ENCODE data around the gene FRZB.
"Not testable (repeated sequence)": the region's sequence is repeated elsewhere in the genome, so short reads cannot be mapped to it uniquely, and the experiment has no call there.

Gene FRZB

DNA sequence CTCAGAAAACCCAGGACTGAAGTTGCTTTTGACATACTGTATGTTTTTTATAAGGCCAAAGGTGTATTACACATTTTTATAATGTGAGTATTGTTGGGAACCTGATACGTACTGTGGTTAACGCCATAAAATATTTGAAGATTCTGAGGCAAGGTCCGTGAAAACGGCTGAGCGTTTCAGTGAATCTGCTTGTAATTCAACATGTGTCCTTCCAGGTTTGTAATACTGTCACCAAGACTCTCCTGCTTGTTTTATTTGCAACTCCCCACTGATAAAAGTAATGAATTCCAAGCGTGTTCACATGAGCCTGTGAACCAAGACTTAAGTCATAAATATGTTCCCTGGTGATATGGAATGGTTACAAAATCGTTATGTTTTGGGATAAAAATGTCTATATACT lies 23.9 kb upstream of the FRZB start:
- TF ChIP-seq, protein P1, sequence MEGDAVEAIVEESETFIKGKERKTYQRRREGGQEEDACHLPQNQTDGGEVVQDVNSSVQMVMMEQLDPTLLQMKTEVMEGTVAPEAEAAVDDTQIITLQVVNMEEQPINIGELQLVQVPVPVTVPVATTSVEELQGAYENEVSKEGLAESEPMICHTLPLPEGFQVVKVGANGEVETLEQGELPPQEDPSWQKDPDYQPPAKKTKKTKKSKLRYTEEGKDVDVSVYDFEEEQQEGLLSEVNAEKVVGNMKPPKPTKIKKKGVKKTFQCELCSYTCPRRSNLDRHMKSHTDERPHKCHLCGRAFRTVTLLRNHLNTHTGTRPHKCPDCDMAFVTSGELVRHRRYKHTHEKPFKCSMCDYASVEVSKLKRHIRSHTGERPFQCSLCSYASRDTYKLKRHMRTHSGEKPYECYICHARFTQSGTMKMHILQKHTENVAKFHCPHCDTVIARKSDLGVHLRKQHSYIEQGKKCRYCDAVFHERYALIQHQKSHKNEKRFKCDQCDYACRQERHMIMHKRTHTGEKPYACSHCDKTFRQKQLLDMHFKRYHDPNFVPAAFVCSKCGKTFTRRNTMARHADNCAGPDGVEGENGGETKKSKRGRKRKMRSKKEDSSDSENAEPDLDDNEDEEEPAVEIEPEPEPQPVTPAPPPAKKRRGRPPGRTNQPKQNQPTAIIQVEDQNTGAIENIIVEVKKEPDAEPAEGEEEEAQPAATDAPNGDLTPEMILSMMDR (conservative IDR thresholded peaks at IDR 0.05): no peak
- no peak overlapping the region for H3K27ac ChIP-seq

DNA sequence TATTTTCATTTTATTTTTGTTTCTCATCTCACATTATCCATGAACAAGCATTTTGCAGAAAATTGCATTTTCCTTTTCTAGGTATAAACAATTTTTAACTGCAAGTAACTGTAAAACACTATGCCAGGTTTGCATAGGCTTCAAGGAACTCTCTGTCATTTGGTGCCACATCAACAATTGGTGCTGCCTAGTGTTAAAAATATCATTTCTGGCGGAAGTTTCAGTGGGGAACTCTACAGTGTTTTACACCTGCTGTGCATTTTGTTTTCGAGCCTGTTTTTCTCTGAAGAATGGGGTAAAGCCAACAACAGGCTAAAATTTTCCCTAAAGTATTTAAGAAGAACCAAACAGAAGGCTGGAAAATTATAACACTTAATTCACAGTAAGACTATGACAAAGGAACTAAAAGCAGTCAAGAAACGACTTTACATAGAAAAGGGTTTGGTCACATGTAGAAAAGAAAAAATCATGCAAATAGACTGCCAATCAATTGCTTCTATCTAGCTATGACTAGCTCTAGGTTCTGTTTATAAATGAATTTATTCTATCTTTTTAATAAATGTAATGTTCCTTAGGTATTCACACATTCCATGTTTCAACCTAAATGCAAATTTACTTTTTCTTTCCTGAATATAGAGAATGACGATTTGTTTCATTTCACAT lies 21.4 kb upstream of the FRZB start:
- TF ChIP-seq, protein P1 (conservative IDR thresholded peaks at IDR 0.05): no peak
- no peak overlapping the region for H3K27ac ChIP-seq

DNA sequence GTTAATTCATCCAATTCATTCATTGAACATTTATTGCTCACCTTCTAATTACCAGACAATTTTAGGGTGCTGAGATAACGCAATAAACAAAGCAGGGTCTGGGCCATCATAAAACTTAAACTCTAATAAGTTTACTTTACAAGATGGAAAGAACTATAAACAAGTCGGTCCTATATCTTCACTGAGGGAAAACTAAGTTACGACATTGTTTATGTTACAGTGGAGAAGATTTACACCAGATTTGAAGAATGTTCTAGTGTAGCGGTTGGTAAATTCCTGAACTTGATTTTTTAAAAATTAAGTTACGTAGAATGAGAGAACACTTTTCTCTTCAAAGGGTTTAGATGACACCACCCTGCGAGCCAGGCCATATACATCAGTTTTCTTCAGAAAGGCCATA lies 20.7 kb upstream of the FRZB start:
- TF ChIP-seq, protein P1 (conservative IDR thresholded peaks at IDR 0.05): no peak
- H3K27ac ChIP-seq: no peak overlapping the region

DNA sequence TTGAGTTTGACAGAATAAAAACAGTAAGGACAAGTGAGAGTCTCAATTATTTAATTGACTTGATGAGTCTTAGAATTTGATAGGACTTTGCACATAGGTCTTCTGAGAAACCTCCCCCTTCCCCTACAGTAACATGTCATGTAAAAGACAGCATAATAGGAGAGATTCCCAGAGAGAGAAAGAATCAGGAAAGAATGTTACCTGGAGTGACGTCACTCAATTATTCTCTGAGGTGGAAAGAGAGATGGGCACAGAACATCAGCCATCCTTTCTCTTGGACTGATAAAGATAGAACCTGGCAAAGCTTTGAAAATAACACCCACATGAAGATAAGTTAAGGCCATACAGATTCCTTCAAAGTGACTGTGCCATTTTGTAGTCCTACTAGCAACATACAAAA lies 19.3 kb upstream of the FRZB start:
- H3K27ac ChIP-seq: no peak overlapping the region
- TF ChIP-seq, protein P1 (conservative IDR thresholded peaks at IDR 0.05): no peak

DNA sequence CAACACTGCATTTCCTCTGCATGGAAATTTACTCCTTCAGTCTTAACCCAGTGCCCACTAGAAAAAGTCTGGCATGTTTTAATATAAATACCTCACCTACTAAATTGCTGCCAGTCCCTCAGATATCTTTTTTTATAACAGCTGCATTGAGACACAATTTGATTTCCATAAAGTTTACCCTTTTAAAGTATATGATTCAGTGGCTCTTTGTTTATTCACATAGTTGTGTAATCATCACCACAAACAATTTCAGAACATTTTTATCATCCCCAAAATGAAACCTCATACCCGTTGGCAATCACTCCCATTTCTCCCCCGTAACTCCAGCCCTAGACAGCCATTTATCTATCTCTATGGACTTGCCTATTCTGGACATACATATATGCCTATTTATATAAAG lies 17.0 kb upstream of the FRZB start:
- H3K27ac ChIP-seq: no peak overlapping the region
- TF ChIP-seq, protein P1 (conservative IDR thresholded peaks at IDR 0.05): no peak

DNA sequence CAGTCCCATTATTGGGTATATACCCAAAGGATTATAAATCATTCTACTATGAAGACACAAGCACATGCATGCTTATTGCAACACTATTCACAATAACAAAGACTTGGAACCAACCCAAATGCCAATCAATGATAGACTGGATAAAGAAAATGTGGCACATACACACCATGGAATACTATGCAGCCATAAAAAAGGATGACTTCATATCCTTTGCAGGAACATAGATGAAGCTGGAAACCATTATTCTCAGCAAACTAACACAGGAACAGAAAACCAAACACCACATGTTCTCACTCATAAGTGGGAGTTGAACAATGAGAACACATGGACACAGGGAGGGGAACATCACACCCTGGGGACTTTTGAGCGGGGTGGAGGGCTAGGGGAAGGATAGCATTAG lies 13.7 kb upstream of the FRZB start:
- not testable (repeated sequence) for H3K27ac ChIP-seq

DNA sequence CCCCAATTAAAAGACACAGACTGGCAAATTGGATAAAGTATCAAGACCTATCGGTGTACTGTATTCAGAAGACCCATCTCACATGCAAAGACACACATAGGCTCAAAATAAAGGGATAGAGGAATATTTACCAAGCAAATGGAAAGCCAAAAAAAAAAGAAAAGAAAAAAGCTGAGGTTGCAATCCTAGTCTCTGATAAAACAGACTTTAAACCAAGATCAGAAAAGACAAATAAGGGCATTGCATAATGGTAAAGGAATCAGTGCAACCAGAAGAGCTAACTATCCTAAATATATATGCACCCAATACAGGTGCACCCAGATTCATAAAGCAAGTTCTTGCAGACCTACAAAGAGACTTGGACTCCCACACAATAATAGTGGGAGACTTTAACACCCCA lies 10.2 kb upstream of the FRZB start:
- not testable (repeated sequence) for H3K27ac ChIP-seq

DNA sequence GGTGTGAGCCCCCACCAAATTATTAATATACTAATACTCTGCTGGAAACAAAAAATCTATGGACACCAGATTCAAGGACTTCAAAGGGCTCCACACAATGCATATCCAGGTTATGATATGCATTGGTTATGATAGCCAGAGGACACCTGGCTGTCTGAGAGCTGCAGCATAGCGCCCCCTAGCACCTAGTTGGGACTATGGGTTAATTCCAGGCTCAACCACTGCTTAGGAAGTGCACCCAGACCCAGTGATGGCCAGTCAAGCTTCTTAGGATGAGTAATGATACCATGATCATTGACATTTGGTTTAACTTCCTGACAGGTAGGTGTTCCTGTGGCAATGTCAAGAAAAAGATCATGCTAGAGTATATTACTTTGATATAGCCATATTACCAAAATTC lies 3.8 kb upstream of the FRZB start:
- H3K27ac ChIP-seq: no peak overlapping the region
- TF ChIP-seq, protein P1 (conservative IDR thresholded peaks at IDR 0.05): no peak

Data from VCaP (cell line).